Tibial nerve (tissue), 4 donors: ENCODE data around the gene PHETA1. TPM values are rescaled to one million over a fixed set of nuclear protein-coding genes. Genes with fewer than 3 reads are reported as not detected.
A peak's percentile ranks its signal among the peaks of the same experiment; 100 is the strongest.
"Not testable (repeated sequence)": the region's sequence is repeated elsewhere in the genome, so short reads cannot be mapped to it uniquely, and the experiment has no call there.

Source experiments
- DNase-seq, 2 donors: peaks; one replicate each; pipeline ENCODE4 v3.0.0-alpha.2; 2019; ENCODE audit warnings: low spot score in 2 of 2
- H3K27ac ChIP-seq, 4 donors: fragments of 200-600 bp; sonication (generic) in 3 of 4; one replicate each; pipeline ENCODE4 v1.5.1; 2017 to 2019; ENCODE audit warnings: mild to moderate bottlenecking in 1 of 4
- H3K27me3 ChIP-seq, 2 donors: fragments of 200-600 bp; sonication (generic) in 1 of 2; one replicate each; pipeline versions ENCODE4 v1.5.1 to v1.6.0; 2017 to 2019
- H3K36me3 ChIP-seq, 3 donors: fragments of 200-600 bp; sonication (generic); one replicate each; pipeline ENCODE4 v1.5.1; 2018 to 2019
- H3K4me1 ChIP-seq, 4 donors: fragments of 200-600 bp; sonication (generic) in 3 of 4; one replicate each; pipeline ENCODE4 v1.5.1; 2017 to 2019
- H3K4me3 ChIP-seq, 4 donors: fragments of 200-600 bp; sonication (generic) in 3 of 4; one replicate each; pipeline ENCODE4 v1.5.1; 2017 to 2019; ENCODE audit warnings: mild to moderate bottlenecking in 1 of 4, moderate library complexity in 1 of 4
- H3K9me3 ChIP-seq, 4 donors: fragments of 200-600 bp; sonication (generic) in 3 of 4; one replicate each; pipeline ENCODE4 v1.5.1; 2017 to 2019
- CTCF ChIP-seq, 5 experiments: fragments of 200-600 bp in 3 of 5; fragments of 450-650 bp in 2 of 5; sonication (generic) in 3 of 5; IDR thresholded peaks; one replicate each; pipeline ENCODE4 v1.5.1; 2016 to 2019; ENCODE audit warnings: antibody characterized with exemption in 5 of 5, mild to moderate bottlenecking in 3 of 5, moderate library complexity in 2 of 5
- EP300 ChIP-seq, 2 donors: sonication (generic); formaldehyde crosslinking; IDR thresholded peaks; one replicate each; pipeline ENCODE4 v1.6.1; 2017; ENCODE audit warnings: antibody characterized with exemption in 2 of 2, mild to moderate bottlenecking in 1 of 2
- POLR2A ChIP-seq, 2 donors: fragments of 450-650 bp; IDR thresholded peaks; one replicate each; pipeline ENCODE4 v1.6.1; 2017; ENCODE audit warnings: antibody characterized with exemption in 2 of 2, mild to moderate bottlenecking in 2 of 2, moderate library complexity in 2 of 2
- WGBS, 2 donors: methylation state at CpG; one replicate each; pipeline ENCODE4 v1.1.5; 2018; 5-methylcytosine and 5-hydroxymethylcytosine counted together
- total RNA-seq, 4 donors: library from RNA; depleted of rRNA; stranded (reverse); fragments of >200 nt; gene quantifications; one replicate each; pipeline ENCODE4 v1.1.0, GENCODE V29; 2016

PHETA1 gene
- total RNA-seq, 4 donors from 2014 or later = 12.7 to 26.6 (median 18.3) TPM

DNA sequence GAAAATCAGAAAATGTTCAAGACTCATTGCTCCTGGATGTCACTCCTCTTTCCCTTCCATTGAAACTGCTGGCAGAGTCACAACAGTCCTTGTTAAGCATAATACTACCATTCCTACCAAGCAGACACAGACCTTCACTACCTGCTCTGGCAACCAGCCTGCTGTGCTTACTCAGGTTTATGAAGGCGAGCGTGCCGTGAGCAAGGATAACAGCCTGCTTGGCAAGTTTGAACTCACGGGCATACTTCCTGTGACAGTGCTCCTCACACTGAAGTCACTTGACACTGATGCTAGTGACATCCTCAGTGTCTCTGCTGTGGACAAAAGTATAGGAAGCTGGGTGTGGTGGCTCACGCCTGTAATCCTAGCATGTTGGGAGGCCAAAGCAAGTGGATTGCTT is 15.7 kb upstream of the PHETA1 start:
- Histone ChIP-seq H3K4me3 (no peak overlapping the region), H3K27ac (no peak overlapping the region), H3K4me1 (no peaks in the 10 kb centered on the region), H3K36me3 (no peaks in the 10 kb centered on the region), H3K9me3 (no peaks in the 10 kb centered on the region), H3K27me3 (no peaks in the 10 kb centered on the region)
- DNase-seq = no peak
- WGBS, 2 donors = 79 to 92% methylated on average over 5 of the region's 5 CpGs
- TF ChIP-seq POLR2A (IDR thresholded peaks at IDR 0.05) = no peak
- no peak for TF ChIP-seq CTCF (IDR thresholded peaks at IDR 0.05)
- TF ChIP-seq EP300 (IDR thresholded peaks at IDR 0.05) = no peak

GRCh38 chr12:111379942-111380554 is 11.2 kb upstream of the PHETA1 start:
- DNase-seq = no peak
- Histone ChIP-seq H3K4me1 (no peaks in the 10 kb centered on the region), H3K27ac (no peak overlapping the region), H3K9me3 (peaks cover 0 to 7% (median 0%) of the 10 kb centered on the region in 4 donors), H3K36me3 (no peaks in the 10 kb centered on the region), H3K27me3 (no peaks in the 10 kb centered on the region), H3K4me3 (no peak overlapping the region)
- TF ChIP-seq EP300 (IDR thresholded peaks at IDR 0.05) (no peak), CTCF (IDR thresholded peaks at IDR 0.05) (no peak), POLR2A (IDR thresholded peaks at IDR 0.05) (no peak)
- 85 to 95% methylated on average over 6 of the region's 6 CpGs for WGBS, 2 donors

DNA sequence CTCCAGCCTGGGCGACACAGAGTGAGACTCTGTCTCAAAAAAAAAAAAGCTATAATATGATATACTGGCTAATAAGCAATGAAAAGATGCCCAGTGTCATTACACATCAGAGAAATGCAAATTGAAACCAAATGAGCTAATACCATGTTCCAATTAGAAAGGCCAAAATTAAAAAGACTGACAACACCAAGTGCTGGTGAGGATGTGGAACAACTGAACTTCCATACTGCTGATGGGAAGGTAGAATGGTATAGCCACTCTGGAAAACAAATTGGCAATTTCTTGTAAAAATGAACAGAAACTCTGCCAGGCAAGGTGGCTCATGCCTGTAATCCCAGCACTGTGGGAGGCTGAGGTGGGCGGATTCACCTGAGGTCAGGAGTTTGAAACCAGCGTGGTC is 8.5 kb upstream of the PHETA1 start:
- no peak overlapping the region for H3K4me3 ChIP-seq
- H3K36me3 ChIP-seq = no peaks in the 10 kb centered on the region
- no peak for DNase-seq
- H3K27ac ChIP-seq = no peak overlapping the region
- H3K9me3 ChIP-seq = peaks cover 0 to 7% (median 0%) of the 10 kb centered on the region in 4 donors
- H3K4me1 ChIP-seq = no peaks in the 10 kb centered on the region
- TF ChIP-seq CTCF (IDR thresholded peaks at IDR 0.05) (no peak), EP300 (IDR thresholded peaks at IDR 0.05) (no peak), POLR2A (IDR thresholded peaks at IDR 0.05) (no peak)
- 97 to 98% methylated on average over 3 of the region's 3 CpGs for WGBS, 2 donors
- no peaks in the 10 kb centered on the region for H3K27me3 ChIP-seq

GRCh38 chr12:111373231-111373630 is 4.3 kb upstream of the PHETA1 start:
- H3K27me3 ChIP-seq, H3K36me3 ChIP-seq, H3K9me3 ChIP-seq, DNase-seq, H3K27ac ChIP-seq, H3K4me3 ChIP-seq: not testable (repeated sequence)
- WGBS, 2 donors = 100% methylated on average over 1 of the region's 1 CpG
- H3K4me1 ChIP-seq = peaks cover 0 to 11% (median 9%) of the 10 kb centered on the region in 4 donors

GRCh38 chr12:111369496-111370220 is 763 bp upstream of the PHETA1 start:
- Histone ChIP-seq H3K4me3 (peak overlapping the region; percentile 70 to 86 (median 78)), H3K36me3 (peaks cover 0 to 17% (median 0%) of the 10 kb centered on the region in 3 donors), H3K9me3 (no peaks in the 10 kb centered on the region), H3K27ac (peak overlapping the region in 2 of 4 donors; percentile 57 to 77), H3K27me3 (no peaks in the 10 kb centered on the region), H3K4me1 (peaks cover 0 to 29% (median 15%) of the 10 kb centered on the region in 4 donors)
- DNase-seq = no peak
- TF ChIP-seq EP300 (IDR thresholded peaks at IDR 0.05) = no peak
- 52 to 57% methylated on average over 13 of the region's 13 CpGs for WGBS, 2 donors

GRCh38 chr12:111368291-111368787 is 556 bp downstream of the PHETA1 start:
- H3K27me3 ChIP-seq = no peaks in the 10 kb centered on the region
- no peaks in the 10 kb centered on the region for H3K9me3 ChIP-seq
- H3K27ac ChIP-seq = peak overlapping the region; percentile 26 to 80 (median 64)
- no peak for DNase-seq
- H3K36me3 ChIP-seq = peaks cover 0 to 30% (median 0%) of the 10 kb centered on the region in 3 donors
- H3K4me1 ChIP-seq = peaks cover 0 to 29% (median 15%) of the 10 kb centered on the region in 4 donors
- H3K4me3 ChIP-seq = peak overlapping the region; percentile 70 to 86 (median 78)
- TF ChIP-seq POLR2A (IDR thresholded peaks at IDR 0.05) = no peak
- no peak for TF ChIP-seq EP300 (IDR thresholded peaks at IDR 0.05)
- no peak for TF ChIP-seq CTCF (IDR thresholded peaks at IDR 0.05)
- 0 to 1% methylated on average over 13 of the region's 18 CpGs for WGBS, 2 donors
